G401.6 (cell line): ENCODE data around the gene MYL6B.
"Not testable (repeated sequence)": the region's sequence is repeated elsewhere in the genome, so short reads cannot be mapped to it uniquely, and the experiment has no call there.

Experiments
- FAIRE-seq: peaks from 2 replicates; lab custom pipeline; 2012; peaks lifted over from hg19 to GRCh38; lab: Jason Lieb, UNC

Gene MYL6B

GRCh38 chr12:56178347-56178746 lies 26.0 kb downstream of the MYL6B start:
- no peak for FAIRE-seq

- no peak for FAIRE-seq
These were observed 34.6 kb downstream of the MYL6B start for GRCh38 chr12:56186957-56187356.

GRCh38 chr12:56188131-56188777 lies 35.9 kb downstream of the MYL6B start:
- FAIRE-seq: no peak

GRCh38 chr12:56188778-56189098 lies 36.4 kb downstream of the MYL6B start:
- no peak for FAIRE-seq

- FAIRE-seq: no peak
These were observed 36.9 kb downstream of the MYL6B start, which contains the start of gene SMARCC2 for GRCh38 chr12:56189099-56189917. Gene SMARCC2, minus strand, starts transcription at chr12:56189483. Its CDS starts 22 bp downstream, at chr12:56189461.

GRCh38 chr12:56189918-56190694 lies 37.7 kb downstream of the MYL6B start:
- no peak for FAIRE-seq

GRCh38 chr12:56190695-56191155 lies 38.3 kb downstream of the MYL6B start:
- FAIRE-seq: no peak

- no peak for FAIRE-seq
These were observed 40.2 kb downstream of the MYL6B start for GRCh38 chr12:56192582-56192981.

GRCh38 chr12:56193025-56193578 lies 40.7 kb downstream of the MYL6B start:
- FAIRE-seq: peak; percentile 91

- FAIRE-seq: not testable (repeated sequence)
These were observed 44.6 kb downstream of the MYL6B start for GRCh38 chr12:56196818-56197550.

GRCh38 chr12:56197921-56198635 lies 45.7 kb downstream of the MYL6B start:
- FAIRE-seq: no peak

GRCh38 chr12:56198836-56199235 lies 46.4 kb downstream of the MYL6B start:
- no peak for FAIRE-seq

GRCh38 chr12:56202366-56202765 lies 50.0 kb downstream of the MYL6B start:
- no peak for FAIRE-seq

GRCh38 chr12:56202838-56203237 lies 50.5 kb downstream of the MYL6B start:
- FAIRE-seq: no peak

- FAIRE-seq: no peak
These were observed 51.9 kb downstream of the MYL6B start for GRCh38 chr12:56204275-56204674.

GRCh38 chr12:56205445-56205844 lies 53.1 kb downstream of the MYL6B start:
- FAIRE-seq: no peak

GRCh38 chr12:56206452-56207166 lies 54.2 kb downstream of the MYL6B start:
- FAIRE-seq: no peak
